OCI-M2 (cell line): ENCODE data around the gene S100A4.
A peak's percentile ranks its signal among the peaks of the same experiment; 100 is the strongest.
"Not testable (repeated sequence)": the region's sequence is repeated elsewhere in the genome, so short reads cannot be mapped to it uniquely, and the experiment has no call there.

Experiments
- DNase-seq: peaks from one replicate; lab custom pipeline; 2025; ENCODE audit not compliant: unreplicated experiment; lab: John Stamatoyannopoulos, UW

Gene S100A4

GRCh38 chr1:153545067-153546055 is at the start of gene S100A4:
Gene S100A4, minus strand, starts transcription at chr1:153545806. Its CDS starts 1,012 bp downstream, at chr1:153544794.
- peak; percentile 31 for DNase-seq

- DNase-seq: no peak
Observed at GRCh38 chr1:153592748-153593147, 47.1 kb upstream of the S100A4 start.

GRCh38 chr1:153588482-153588881 is 42.9 kb upstream of the S100A4 start:
- DNase-seq: no peak

- DNase-seq: not testable (repeated sequence)
Observed at GRCh38 chr1:153588033-153588432, 42.4 kb upstream of the S100A4 start.

- DNase-seq: no peak
Observed at GRCh38 chr1:153587314-153587713, 41.7 kb upstream of the S100A4 start.

- DNase-seq: no peak
Observed at GRCh38 chr1:153586347-153586746, 40.7 kb upstream of the S100A4 start.

- no peak for DNase-seq
Observed at GRCh38 chr1:153585006-153585405, 39.4 kb upstream of the S100A4 start.

- DNase-seq: no peak
Observed at GRCh38 chr1:153583976-153584375, 38.4 kb upstream of the S100A4 start.

GRCh38 chr1:153583514-153583913 is 37.9 kb upstream of the S100A4 start:
- not testable (repeated sequence) for DNase-seq

GRCh38 chr1:153582836-153583235 is 37.2 kb upstream of the S100A4 start:
- not testable (repeated sequence) for DNase-seq

- DNase-seq: no peak
Observed at GRCh38 chr1:153578936-153579335, 33.3 kb upstream of the S100A4 start.

- DNase-seq: no peak
Observed at GRCh38 chr1:153578490-153578889, 32.9 kb upstream of the S100A4 start.

GRCh38 chr1:153577624-153578051 is 32.0 kb upstream of the S100A4 start:
- no peak for DNase-seq

GRCh38 chr1:153577138-153577537 is 31.5 kb upstream of the S100A4 start:
- DNase-seq: no peak

GRCh38 chr1:153575497-153575896 is 29.9 kb upstream of the S100A4 start:
- DNase-seq: not testable (repeated sequence)

GRCh38 chr1:153575081-153575491 is 29.5 kb upstream of the S100A4 start:
- not testable (repeated sequence) for DNase-seq

GRCh38 chr1:153573351-153573750 is 27.7 kb upstream of the S100A4 start:
- DNase-seq: no peak

- DNase-seq: no peak
Observed at GRCh38 chr1:153572569-153573015, 27.0 kb upstream of the S100A4 start.

GRCh38 chr1:153571706-153572105 is 26.1 kb upstream of the S100A4 start:
- DNase-seq: no peak

- no peak for DNase-seq
Observed at GRCh38 chr1:153570874-153571273, 25.3 kb upstream of the S100A4 start.

GRCh38 chr1:153569465-153569864 is 23.9 kb upstream of the S100A4 start:
- DNase-seq: no peak

GRCh38 chr1:153568367-153569099 is 22.9 kb upstream of the S100A4 start:
- peak; percentile 38 for DNase-seq
